ENCODE results near the gene SSTR4.

Gene SSTR4

GRCh38 chr20:23008667-23009066, 26.4 kb upstream of the SSTR4 start:
- no peak for DNase-seq (ENCODE audit: low spot score)
- no peak for TF ChIP-seq CTCF (IDR thresholded peaks at IDR 0.05; ENCODE audit: extremely low read depth, missing control alignments)

GRCh38 chr20:23009636-23010035, 25.5 kb upstream of the SSTR4 start:
- DNase-seq (ENCODE audit: low spot score) = no peak
- TF ChIP-seq CTCF (IDR thresholded peaks at IDR 0.05; ENCODE audit: extremely low read depth, missing control alignments) = no peak

GRCh38 chr20:23010096-23010495, 25.0 kb upstream of the SSTR4 start:
- no peak for TF ChIP-seq CTCF (IDR thresholded peaks at IDR 0.05; ENCODE audit: extremely low read depth, missing control alignments)
- DNase-seq (ENCODE audit: low spot score) = no peak

DNA sequence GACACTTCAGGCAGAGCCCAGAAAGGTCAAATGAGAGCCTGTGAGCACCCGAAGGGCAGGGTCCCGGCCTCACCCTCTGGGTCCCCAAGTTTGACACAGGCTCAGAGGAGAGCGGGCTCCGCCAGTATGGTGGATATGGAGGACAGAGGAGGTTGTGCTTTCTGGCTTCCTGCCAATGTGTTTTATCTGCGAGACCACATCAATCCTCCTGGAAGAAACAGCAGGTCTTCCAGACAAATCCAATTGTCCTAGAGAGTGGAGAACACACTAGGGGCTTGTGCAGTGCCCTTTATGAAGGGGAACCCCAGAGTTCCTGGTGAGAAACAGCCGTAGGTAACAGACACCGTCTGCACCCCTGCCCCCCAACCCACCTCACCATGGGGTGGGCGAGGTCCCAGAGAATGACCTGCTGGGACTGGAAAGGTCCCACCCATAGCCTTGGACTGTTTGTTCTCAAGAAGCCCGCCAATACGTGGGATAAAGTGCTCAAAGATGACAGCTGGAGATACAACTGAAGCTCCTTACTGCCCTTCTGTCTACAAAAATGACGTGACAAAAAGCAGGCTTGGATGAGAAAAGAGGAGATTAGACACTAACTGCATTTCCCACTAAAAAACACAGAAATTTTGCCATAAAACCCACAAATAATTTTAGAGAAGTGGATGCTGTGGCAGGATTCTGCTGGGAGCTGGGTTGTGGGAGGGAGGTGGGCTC, 23.9 kb upstream of the SSTR4 start:
- DNase-seq (ENCODE audit: low spot score) = no peak

DNA sequence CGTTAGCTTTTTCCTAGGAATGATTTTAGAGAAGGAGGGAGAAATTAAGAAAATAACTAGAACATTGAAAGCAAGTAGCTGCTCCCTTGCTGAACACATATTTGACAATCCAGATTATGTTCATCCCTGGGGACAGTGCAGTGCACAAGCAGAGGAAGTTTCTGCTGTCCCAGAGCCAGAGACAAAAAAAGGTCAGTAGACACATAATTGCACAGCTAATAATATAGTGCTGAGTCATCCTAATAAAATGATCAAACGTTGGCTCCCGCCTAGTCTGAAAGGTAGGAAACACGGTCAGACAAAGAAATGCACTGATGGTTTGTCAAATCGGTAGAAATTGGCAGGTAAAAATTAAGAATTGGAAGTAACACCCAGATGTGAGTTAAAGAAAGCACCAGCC, 21.7 kb upstream of the SSTR4 start:
- TF ChIP-seq CTCF (IDR thresholded peaks at IDR 0.05; ENCODE audit: extremely low read depth, missing control alignments) = no peak
- DNase-seq (ENCODE audit: low spot score) = no peak

More for the DNA sequence above, 23.9 kb upstream of the SSTR4 start:
- TF ChIP-seq CTCF (IDR thresholded peaks at IDR 0.05; ENCODE audit: extremely low read depth, missing control alignments) = no peak

DNA sequence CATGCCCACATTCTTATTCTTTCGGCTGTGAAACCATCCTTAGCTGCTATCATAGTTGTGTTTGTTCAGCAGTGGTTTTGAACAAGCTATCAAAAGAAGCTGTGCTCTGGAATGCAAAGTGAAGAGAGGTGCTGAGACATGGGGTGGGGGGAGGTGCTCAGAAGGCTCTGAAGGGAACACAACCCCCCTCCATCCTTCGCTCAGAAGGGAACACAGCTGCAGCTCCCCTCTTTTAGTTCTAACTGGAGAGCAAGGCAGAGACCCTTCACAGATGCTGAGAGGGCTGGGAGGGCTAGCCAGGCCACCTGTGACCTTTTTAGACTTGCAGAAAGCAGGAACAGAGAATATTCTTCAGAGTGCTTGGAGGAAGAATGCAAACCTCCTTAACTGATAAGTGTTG, 17.6 kb upstream of the SSTR4 start:
- no peak for TF ChIP-seq CTCF (IDR thresholded peaks at IDR 0.05; ENCODE audit: extremely low read depth, missing control alignments)
- DNase-seq (ENCODE audit: low spot score) = no peak

DNA sequence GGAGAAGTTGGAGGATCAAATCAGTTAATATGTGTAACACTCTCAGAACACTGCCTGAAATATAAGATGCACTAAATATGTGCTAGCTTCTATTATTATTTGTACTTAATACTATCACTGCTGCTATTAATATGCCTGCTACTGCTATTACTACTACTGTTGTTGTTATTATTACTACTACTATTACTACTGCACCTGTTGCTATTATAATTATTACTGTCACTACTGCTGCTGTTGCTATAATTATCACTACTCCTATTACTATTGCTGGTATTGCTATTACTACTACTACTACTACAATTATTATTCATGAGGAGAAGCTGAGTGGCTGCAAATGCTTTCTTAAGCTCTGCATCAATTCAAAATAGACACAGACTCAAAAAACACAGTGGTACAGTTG, 16.7 kb upstream of the SSTR4 start:
- DNase-seq (ENCODE audit: low spot score) = no peak
- TF ChIP-seq CTCF (IDR thresholded peaks at IDR 0.05; ENCODE audit: extremely low read depth, missing control alignments) = no peak
